Measurements from ENCODE around the gene IGF2R. TPM values are rescaled to one million over a fixed set of nuclear protein-coding genes. Genes with fewer than 3 reads are reported as not detected.

Gene IGF2R
- total and polyA plus RNA-seq, 5 donors from 2014 or later, result 8.8 to 71.2 (median 10.0) TPM

DNA sequence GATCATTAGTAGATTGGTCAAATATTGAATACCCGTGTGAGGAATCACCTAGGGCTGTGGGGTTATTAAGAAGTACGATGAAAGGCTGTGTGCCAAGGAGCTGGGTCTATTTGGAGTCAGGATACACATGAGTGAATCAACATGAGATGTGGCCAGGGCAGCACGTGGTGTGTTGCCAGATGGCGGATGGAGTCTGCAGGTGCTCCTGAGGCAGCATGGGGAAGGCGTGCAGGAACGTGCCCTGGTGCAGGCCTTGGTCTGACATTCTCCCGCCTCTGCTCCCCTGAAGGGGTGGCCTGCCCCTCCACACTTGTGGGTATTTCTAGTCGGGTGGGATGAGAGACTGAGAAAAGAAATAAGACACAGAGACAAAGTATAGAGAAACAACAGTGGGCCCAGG is 113.7 kb downstream of the IGF2R start:
- Histone ChIP-seq H3K27me3 (ENCODE audit: control insufficient read depth, insufficient read depth, low read length) (no peaks in the 10 kb centered on the region), H3K4me1 (ENCODE audit: control insufficient read depth, insufficient read depth, low read length, poor library complexity, severe bottlenecking) (no peaks in the 10 kb centered on the region), H3K27ac (ENCODE audit: insufficient read depth, low read length, poor library complexity, severe bottlenecking) (no peak overlapping the region), H3K9me3 (ENCODE audit: control insufficient read depth in 2 of 2, low read length in 2 of 2) (no peaks in the 10 kb centered on the region), H3K36me3 (ENCODE audit: control insufficient read depth, insufficient read depth, low read length) (peaks cover 93% of the 10 kb centered on the region), H3K4me3 (ENCODE audit: low read depth, low read length) (no peak overlapping the region)
- Mint-ChIP-seq H3K4me3 (no peak overlapping the region), H3K4me1 (peaks cover 0 to 2% (median 0%) of the 10 kb centered on the region in 4 donors), H3K27ac (no peak overlapping the region), H3K27me3 (no peaks in the 10 kb centered on the region), H3K36me3 (peaks cover 66% of the 10 kb centered on the region), H3K9me3 (no peaks in the 10 kb centered on the region)
- ATAC-seq (ENCODE audit: low read depth in 2 of 2) (no peak), DNase-seq (no peak)

DNA sequence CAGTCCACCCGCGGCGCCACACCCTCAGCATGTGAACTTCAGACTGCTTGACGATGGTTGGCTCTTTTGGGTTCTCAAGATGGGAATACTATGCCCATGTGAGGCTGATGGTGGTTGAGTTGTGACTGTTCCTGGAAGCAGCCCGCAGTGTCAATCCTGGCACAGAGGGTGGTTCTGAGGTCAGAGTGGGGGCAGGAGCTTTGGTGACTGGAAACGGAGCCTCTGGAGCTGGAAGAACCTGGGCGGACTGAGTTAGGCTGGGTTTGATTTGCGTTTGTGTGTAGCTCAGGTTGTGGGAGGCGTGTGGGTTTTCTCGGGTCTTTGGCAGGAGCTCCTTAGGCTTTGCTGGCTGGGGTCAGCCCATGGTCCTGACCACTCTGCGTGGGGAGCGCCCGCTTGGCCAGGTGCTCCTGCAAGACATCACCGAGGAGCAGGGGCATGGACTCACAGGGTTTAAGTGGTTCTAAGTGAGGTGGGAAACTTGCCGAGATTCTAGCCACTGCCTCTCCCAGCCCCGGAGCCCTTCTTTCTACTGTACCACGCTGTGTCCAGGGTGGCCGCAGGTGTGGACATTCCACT is 115.4 kb downstream of the IGF2R start:
- Mint-ChIP-seq H3K4me1 (peaks cover 0 to 2% (median 0%) of the 10 kb centered on the region in 4 donors), H3K27ac (peak overlapping the region in 1 of 3 donors; percentile 57), H3K9me3 (no peaks in the 10 kb centered on the region), H3K4me3 (no peak overlapping the region), H3K27me3 (no peaks in the 10 kb centered on the region), H3K36me3 (peaks cover 78% of the 10 kb centered on the region)
- no peak for ATAC-seq (ENCODE audit: low read depth in 2 of 2)
- H3K4me3 ChIP-seq (ENCODE audit: low read depth, low read length), result no peak overlapping the region
- no peaks in the 10 kb centered on the region for H3K9me3 ChIP-seq (ENCODE audit: control insufficient read depth in 2 of 2, low read length in 2 of 2)
- no peak overlapping the region for H3K27ac ChIP-seq (ENCODE audit: insufficient read depth, low read length, poor library complexity, severe bottlenecking)
- peaks cover 93% of the 10 kb centered on the region for H3K36me3 ChIP-seq (ENCODE audit: control insufficient read depth, insufficient read depth, low read length)
- no peaks in the 10 kb centered on the region for H3K4me1 ChIP-seq (ENCODE audit: control insufficient read depth, insufficient read depth, low read length, poor library complexity, severe bottlenecking)
- DNase-seq, result no peak
- H3K27me3 ChIP-seq (ENCODE audit: control insufficient read depth, insufficient read depth, low read length), result no peaks in the 10 kb centered on the region

DNA sequence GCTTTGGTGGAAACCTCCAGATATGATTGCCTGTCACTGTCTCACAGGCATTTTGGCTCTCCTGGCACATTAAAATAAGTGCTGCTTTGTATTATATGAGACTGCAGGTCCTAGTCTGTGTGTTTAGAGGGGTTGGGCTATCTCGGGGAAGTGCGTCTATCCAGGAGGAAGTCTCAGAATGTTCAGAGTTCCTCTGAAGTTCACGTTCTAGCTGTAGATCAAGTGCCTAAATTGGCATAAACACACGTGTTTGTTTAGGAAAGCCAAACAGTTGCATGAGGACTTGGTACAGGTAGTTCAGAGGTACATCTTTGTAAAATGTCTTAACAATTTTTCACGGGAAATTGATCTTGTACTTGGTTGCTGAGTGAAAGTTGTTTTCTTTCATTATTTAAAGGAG is 116.3 kb downstream of the IGF2R start:
- H3K4me3 Mint-ChIP-seq, result no peak overlapping the region
- Histone ChIP-seq H3K4me1 (ENCODE audit: control insufficient read depth, insufficient read depth, low read length, poor library complexity, severe bottlenecking) (no peaks in the 10 kb centered on the region), H3K9me3 (ENCODE audit: control insufficient read depth in 2 of 2, low read length in 2 of 2) (no peaks in the 10 kb centered on the region), H3K27ac (ENCODE audit: insufficient read depth, low read length, poor library complexity, severe bottlenecking) (no peak overlapping the region), H3K27me3 (ENCODE audit: control insufficient read depth, insufficient read depth, low read length) (no peaks in the 10 kb centered on the region), H3K36me3 (ENCODE audit: control insufficient read depth, insufficient read depth, low read length) (peaks cover 93% of the 10 kb centered on the region), H3K4me3 (ENCODE audit: low read depth, low read length) (no peak overlapping the region)
- ATAC-seq (ENCODE audit: low read depth in 2 of 2) (no peak), DNase-seq (no peak)
- H3K36me3 Mint-ChIP-seq, result peaks cover 77% of the 10 kb centered on the region
- peaks cover 0 to 2% (median 0%) of the 10 kb centered on the region in 4 donors for H3K4me1 Mint-ChIP-seq
- no peaks in the 10 kb centered on the region for H3K9me3 Mint-ChIP-seq
- H3K27ac Mint-ChIP-seq, result peak overlapping the region in 2 of 3 donors; percentile 36 to 77
- no peaks in the 10 kb centered on the region for H3K27me3 Mint-ChIP-seq

DNA sequence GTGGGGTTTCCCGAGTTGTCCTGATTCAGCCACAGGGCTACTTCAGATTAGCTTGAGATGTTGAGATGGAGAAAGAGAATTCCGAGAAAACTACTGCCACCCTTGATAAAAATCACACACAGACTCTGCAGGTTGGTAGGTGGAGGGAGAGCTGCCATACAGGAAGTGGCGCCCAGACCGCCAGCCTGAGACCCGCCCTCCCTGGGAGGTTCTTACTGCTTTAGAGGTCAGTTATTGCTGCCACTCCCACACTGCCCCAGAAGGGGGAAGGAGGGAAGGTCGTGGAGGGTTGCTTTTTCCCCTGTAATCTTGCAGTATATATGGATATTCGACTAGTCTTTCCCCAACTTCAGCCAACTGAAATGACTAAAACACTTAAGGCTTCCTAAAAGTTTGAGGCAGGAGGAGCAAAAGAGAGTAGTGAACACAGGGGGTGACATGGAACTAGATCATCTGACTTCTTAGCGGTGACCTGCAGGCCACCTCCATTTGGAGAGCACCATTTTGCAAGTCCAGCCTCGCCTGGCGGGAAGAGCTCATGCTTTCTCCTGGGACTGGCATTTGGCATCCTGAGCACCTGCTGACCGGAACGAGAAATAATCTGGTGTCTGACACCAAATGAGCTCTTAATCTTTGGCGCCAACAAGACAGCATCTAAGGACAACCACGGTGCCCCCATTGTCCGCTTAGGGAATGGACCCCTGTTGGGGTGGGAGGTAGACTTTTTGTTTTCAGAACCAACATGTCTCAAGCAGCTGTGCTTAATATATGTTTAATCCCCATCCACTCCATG is 117.0 kb downstream of the IGF2R start:
- ATAC-seq (ENCODE audit: low read depth in 2 of 2) (no peak), DNase-seq (no peak)
- Mint-ChIP-seq H3K4me3 (no peak overlapping the region), H3K27me3 (no peaks in the 10 kb centered on the region), H3K4me1 (peaks cover 0 to 2% (median 0%) of the 10 kb centered on the region in 4 donors), H3K36me3 (peaks cover 77% of the 10 kb centered on the region), H3K27ac (peak overlapping the region in 2 of 3 donors; percentile 36 to 77), H3K9me3 (no peaks in the 10 kb centered on the region)
- Histone ChIP-seq H3K4me3 (ENCODE audit: low read depth, low read length) (no peak overlapping the region), H3K36me3 (ENCODE audit: control insufficient read depth, insufficient read depth, low read length) (peaks cover 95% of the 10 kb centered on the region), H3K9me3 (ENCODE audit: control insufficient read depth in 2 of 2, low read length in 2 of 2) (no peaks in the 10 kb centered on the region), H3K27ac (ENCODE audit: insufficient read depth, low read length, poor library complexity, severe bottlenecking) (no peak overlapping the region), H3K4me1 (ENCODE audit: control insufficient read depth, insufficient read depth, low read length, poor library complexity, severe bottlenecking) (no peaks in the 10 kb centered on the region), H3K27me3 (ENCODE audit: control insufficient read depth, insufficient read depth, low read length) (no peaks in the 10 kb centered on the region)

DNA sequence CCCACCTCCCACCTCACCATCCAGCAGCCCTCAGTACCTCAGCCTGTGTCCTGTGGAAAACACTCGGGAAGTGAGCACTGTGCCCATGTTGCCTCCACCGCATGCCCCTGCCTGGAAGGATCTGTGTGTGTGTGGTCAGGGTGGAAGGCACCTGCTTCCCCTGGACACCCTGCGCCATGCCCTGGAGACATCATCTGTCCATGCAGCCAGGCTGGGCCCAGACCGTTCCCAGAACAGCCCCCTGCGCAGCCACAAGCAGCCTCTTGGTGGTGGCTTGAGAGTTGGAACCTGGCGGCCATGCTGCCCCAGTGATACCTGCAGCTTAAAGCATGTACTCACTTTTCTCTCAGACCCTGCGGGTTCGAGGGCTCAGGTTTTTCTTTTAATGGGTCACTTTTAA is 117.9 kb downstream of the IGF2R start:
- Mint-ChIP-seq H3K4me1 (peaks cover 0 to 2% (median 0%) of the 10 kb centered on the region in 4 donors), H3K9me3 (no peaks in the 10 kb centered on the region), H3K27me3 (no peaks in the 10 kb centered on the region), H3K4me3 (no peak overlapping the region), H3K27ac (peak overlapping the region in 1 of 3 donors; percentile 25), H3K36me3 (peaks cover 69% of the 10 kb centered on the region)
- Histone ChIP-seq H3K4me1 (ENCODE audit: control insufficient read depth, insufficient read depth, low read length, poor library complexity, severe bottlenecking) (no peaks in the 10 kb centered on the region), H3K9me3 (ENCODE audit: control insufficient read depth in 2 of 2, low read length in 2 of 2) (no peaks in the 10 kb centered on the region), H3K27ac (ENCODE audit: insufficient read depth, low read length, poor library complexity, severe bottlenecking) (no peak overlapping the region), H3K27me3 (ENCODE audit: control insufficient read depth, insufficient read depth, low read length) (no peaks in the 10 kb centered on the region), H3K36me3 (ENCODE audit: control insufficient read depth, insufficient read depth, low read length) (peaks cover 94% of the 10 kb centered on the region), H3K4me3 (ENCODE audit: low read depth, low read length) (no peak overlapping the region)
- ATAC-seq (ENCODE audit: low read depth in 2 of 2) (no peak), DNase-seq (no peak)

DNA sequence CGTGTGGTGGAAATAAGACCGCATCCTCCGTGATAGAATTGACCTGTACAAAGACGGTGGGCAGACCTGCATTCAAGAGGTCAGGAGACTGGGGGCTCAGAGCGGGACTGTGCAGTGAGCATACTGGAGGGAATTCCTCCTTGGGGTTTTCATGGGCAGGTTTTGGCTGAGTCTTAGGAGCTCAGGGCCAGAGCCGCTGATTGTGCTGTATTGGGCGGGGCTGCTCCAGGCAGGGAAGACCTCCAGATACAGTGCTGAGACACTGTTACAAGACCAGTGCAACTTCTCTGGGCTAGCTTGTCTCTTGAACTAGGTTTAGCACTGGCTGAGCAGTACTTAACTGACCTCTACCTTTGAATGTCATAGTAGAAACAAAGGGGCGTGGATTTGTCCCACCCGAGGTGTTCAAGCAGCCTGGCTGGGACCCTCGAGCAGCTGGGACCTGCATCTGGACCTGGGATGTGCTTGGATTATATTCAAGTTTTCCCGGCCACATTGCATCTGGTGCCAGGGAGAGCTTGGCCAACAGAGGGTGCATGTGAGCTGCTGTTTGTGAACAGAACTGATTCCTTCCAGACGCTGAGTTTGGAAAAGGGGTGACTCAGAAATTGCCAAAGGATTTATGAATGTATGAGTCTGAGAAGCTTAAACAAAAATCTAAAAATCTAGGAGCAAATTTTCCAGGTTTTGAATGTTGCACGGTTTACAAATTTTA is 119.3 kb downstream of the IGF2R start:
- DNase-seq (no peak), ATAC-seq (ENCODE audit: low read depth in 2 of 2) (no peak)
- no peaks in the 10 kb centered on the region for H3K9me3 ChIP-seq (ENCODE audit: control insufficient read depth in 2 of 2, low read length in 2 of 2)
- no peaks in the 10 kb centered on the region for H3K4me1 ChIP-seq (ENCODE audit: control insufficient read depth, insufficient read depth, low read length, poor library complexity, severe bottlenecking)
- Mint-ChIP-seq H3K27me3 (no peaks in the 10 kb centered on the region), H3K27ac (peak overlapping the region in 1 of 3 donors; percentile 80), H3K36me3 (peaks cover 66% of the 10 kb centered on the region), H3K9me3 (no peaks in the 10 kb centered on the region), H3K4me3 (no peak overlapping the region), H3K4me1 (peaks cover 0 to 2% (median 0%) of the 10 kb centered on the region in 4 donors)
- no peak overlapping the region for H3K27ac ChIP-seq (ENCODE audit: insufficient read depth, low read length, poor library complexity, severe bottlenecking)
- no peaks in the 10 kb centered on the region for H3K27me3 ChIP-seq (ENCODE audit: control insufficient read depth, insufficient read depth, low read length)
- H3K36me3 ChIP-seq (ENCODE audit: control insufficient read depth, insufficient read depth, low read length), result peaks cover 94% of the 10 kb centered on the region
- H3K4me3 ChIP-seq (ENCODE audit: low read depth, low read length), result no peak overlapping the region

DNA sequence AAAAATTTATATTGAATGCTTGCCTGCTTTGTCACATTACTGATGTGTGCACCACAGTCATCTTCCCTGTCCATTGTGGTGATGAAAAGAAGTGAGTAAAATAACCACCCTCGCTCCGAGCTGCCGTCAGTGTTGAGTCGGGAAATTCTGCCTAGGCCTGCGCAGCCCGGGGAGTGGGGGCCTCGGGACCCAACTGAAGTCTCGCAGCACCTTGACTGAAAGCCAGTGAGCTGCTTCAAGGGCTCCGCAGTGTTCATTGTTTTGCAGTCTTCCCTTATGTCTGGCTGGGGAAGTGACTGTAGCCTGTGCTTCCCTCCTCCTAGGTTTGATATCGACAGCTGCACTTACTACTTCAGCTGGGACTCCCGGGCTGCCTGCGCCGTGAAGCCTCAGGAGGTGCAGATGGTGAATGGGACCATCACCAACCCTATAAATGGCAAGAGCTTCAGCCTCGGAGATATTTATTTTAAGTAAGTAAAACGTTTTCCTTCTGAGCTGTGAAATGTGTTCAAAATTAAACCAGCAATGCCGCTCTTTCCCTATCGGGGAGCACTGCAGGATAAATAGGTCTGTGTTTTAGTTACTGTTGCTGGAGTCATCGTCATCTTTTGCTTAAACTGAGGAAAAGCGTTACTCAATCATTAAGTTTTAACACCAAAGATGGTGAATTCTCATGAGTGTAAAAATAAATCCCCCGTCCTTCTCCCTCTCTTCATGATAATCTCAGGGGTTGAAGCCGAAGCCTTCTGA is 120.1 kb downstream of the IGF2R start:
- peaks cover 95% of the 10 kb centered on the region for H3K36me3 ChIP-seq (ENCODE audit: control insufficient read depth, insufficient read depth, low read length)
- H3K4me3 Mint-ChIP-seq, result no peak overlapping the region
- no peaks in the 10 kb centered on the region for H3K9me3 Mint-ChIP-seq
- H3K27ac ChIP-seq (ENCODE audit: insufficient read depth, low read length, poor library complexity, severe bottlenecking), result no peak overlapping the region
- no peak for DNase-seq
- peaks cover 0 to 2% (median 0%) of the 10 kb centered on the region in 4 donors for H3K4me1 Mint-ChIP-seq
- no peaks in the 10 kb centered on the region for H3K27me3 Mint-ChIP-seq
- H3K4me1 ChIP-seq (ENCODE audit: control insufficient read depth, insufficient read depth, low read length, poor library complexity, severe bottlenecking), result no peaks in the 10 kb centered on the region
- no peaks in the 10 kb centered on the region for H3K9me3 ChIP-seq (ENCODE audit: control insufficient read depth in 2 of 2, low read length in 2 of 2)
- H3K36me3 Mint-ChIP-seq, result peaks cover 66% of the 10 kb centered on the region
- no peaks in the 10 kb centered on the region for H3K27me3 ChIP-seq (ENCODE audit: control insufficient read depth, insufficient read depth, low read length)
- no peak overlapping the region for H3K27ac Mint-ChIP-seq
- no peak for ATAC-seq (ENCODE audit: low read depth in 2 of 2)
- H3K4me3 ChIP-seq (ENCODE audit: low read depth, low read length), result no peak overlapping the region
